ENCODE measurements around the gene MOB2. TPM values are rescaled to one million over a fixed set of nuclear protein-coding genes. Genes with fewer than 3 reads are reported as not detected.

Gene MOB2
- polyA plus RNA-seq (ENCODE audit: insufficient read length in 4 of 4), result 10 to 100 TPM; 30.3 to 34.8 (median 33.6) TPM

DNA sequence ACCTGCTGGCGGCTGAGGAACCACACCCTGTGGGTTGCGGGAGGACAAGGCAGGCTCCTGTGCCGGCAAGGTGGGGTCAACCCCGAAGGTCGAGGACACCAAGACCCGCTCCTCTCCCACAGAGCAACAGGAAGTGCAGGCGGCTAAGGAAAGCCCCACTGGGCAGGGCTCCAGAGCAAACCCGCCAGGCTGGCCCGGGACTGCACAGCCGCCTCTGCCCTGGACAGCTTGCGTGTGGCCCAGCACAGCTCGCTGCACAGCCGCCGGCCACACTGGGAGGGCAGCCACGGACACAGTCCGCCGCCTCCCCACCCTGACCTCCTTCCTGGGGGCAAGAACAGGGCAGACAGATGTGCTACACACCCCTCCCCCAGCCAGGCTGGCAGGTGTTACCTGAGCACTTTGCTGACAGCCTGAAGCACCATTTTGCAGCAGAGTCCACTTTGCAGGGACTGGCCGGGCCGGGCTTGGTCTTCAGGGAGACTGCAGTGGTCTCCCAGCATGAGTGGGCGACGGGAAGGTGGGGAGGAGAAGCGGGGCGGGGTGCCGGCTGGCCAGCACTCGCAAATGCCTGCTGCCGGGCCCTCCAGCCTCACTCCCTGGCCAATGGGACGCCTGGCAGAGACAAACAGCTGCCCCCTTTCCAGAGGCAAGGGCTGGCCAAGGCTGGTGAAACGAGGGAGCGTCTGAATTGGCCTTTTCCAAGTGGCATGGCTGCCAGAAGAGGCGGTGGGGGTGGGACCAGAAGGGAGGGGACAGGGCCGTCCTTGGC lies at the start of gene MOB2:
TSS of gene MOB2 (minus strand) at position 726 of the 772 bp plus-strand sequence. CDS start at position 503, 223 bp downstream.
- DNase-seq (ENCODE audit: low read depth in 4 of 4, low spot score in 2 of 4), result no peak

DNA sequence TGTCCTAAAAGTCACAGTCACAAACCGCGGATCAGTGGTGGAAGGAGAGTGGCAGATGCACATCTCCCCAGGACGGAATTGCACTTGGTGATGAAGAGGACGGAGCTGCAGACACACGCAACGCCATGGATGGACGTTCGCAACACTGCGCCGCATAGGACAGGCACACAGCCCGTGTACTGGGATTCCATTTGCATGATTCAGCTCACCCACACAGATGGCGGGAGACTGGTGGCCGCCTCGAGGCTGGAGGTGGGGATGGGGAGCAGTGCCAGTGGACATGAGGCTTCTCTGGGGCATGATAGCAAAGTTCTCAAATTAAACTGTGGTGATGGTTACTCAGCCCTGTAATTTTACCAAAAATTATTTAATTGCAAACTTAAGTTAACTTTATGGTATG lies 48.1 kb upstream of the MOB2 start:
- no peak for DNase-seq (ENCODE audit: low read depth in 4 of 4, low spot score in 2 of 4)

GRCh38 chr11:1534171-1534570 lies 47.6 kb upstream of the MOB2 start:
- no peak for DNase-seq (ENCODE audit: low read depth in 4 of 4, low spot score in 2 of 4)

DNA sequence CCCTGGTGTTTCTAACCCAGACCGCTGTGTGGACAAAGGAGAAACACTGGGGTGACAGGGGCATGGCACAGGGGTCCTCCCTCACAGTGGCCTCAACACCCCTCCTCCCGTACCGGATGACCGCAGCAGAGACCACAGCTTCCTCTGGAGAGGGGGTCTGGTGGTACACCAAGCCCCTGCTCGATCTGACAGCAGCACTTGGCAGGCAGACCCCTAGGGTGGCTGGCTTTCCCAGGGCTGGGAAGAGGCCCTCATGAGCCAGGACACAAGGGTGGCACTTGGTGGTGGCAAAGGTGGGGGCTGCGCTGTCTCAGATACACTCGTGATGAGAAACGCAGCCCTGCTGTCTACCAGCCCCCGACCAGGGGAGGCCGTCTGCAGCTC lies 46.8 kb upstream of the MOB2 start:
- no peak for DNase-seq (ENCODE audit: low read depth in 4 of 4, low spot score in 2 of 4)

DNA sequence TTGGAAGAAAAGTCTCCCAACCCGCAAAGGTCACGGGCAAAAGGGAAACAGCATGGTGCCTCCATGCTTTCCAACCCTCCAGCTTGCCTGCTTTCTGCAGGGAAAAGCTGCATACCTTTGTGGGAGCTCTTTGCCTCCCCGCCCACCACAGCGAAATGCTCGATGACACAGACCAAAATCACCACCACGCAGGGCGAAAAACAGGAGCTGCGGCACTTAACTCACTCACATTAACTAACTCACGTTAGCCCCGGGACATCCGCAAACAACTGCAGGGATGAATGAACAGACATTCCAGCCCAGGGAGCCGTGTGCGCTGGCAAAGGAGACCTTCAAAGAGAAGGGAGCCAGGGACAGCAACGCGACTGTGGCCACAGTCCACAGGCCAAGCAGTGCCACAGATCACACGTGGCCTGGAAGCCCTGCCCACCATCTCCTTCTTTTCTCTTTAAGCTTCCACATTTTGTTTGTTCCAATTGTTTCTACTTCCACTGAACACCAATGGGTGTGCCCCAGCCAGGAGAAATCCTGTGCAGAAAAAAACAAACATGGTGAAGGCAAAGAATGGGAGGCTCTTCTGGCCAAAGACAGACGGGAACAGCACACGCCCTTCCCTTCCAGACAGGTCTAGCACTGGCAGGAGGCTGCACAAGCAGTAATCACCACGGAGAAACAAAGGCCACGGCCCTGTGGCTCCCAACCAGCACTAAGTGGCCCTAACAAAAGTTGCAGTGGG lies 46.2 kb upstream of the MOB2 start:
- DNase-seq (ENCODE audit: low read depth in 4 of 4, low spot score in 2 of 4), result no peak

GRCh38 chr11:1532014-1532586 lies 45.5 kb upstream of the MOB2 start:
- DNase-seq (ENCODE audit: low read depth in 4 of 4, low spot score in 2 of 4), result no peak

- DNase-seq (ENCODE audit: low read depth in 4 of 4, low spot score in 2 of 4), result no peak
These were observed 45.0 kb upstream of the MOB2 start for GRCh38 chr11:1531449-1532013.

DNA sequence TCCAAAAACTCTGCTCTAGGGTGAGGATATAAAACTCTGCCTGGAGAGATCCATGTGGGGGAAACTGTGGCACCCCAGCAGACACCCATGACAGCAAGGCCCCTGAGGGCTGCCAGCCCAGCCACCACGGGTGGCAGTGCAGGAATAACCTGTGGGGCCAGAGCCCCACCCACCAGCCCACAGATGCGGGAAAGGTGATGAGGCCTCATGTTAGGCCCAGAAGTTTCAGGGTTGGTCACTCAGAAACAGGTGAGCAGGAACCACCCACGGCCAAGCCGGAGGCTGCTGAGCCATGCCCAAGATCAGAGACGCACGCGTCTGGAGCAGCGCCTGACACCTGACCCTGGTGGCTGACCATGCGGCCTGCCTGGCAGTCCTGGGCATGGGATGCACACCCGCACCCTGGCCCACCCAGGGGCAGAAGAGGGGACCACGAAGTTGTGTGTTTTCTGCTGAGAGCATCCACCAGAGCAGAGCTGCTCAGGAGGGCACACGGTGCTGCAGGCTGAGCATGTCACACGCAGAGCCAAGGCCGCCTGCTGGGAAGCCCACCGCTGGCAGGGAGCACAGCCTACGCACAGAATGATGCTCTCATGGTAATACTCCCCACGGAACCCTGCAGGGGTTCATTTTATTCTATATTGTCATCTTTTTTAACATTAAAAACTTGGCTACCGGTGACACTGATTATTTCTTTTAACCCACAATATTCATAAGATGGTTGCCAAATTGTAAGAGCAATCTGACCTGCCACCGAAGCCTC lies 44.3 kb upstream of the MOB2 start:
- no peak for DNase-seq (ENCODE audit: low read depth in 4 of 4, low spot score in 2 of 4)

DNA sequence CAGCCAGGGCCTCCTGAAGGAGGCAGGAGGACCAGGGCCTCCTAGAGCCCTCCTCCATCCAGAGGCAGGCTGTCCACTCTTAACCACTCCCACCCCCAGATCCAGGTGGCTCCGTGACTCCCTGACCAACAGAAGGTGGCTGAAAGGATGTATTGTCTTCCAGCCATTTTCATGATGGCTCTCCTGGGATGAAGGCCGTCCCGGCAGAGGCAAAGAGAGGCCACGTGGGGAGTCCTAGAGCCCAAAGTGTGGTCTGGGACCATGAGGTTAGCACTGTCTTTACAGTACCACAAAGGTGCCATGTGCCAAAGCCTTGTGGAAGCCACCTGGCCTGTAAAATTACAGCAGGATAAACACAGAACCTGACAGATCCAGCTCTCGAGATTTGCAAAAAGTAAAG lies 43.2 kb upstream of the MOB2 start:
- DNase-seq (ENCODE audit: low read depth in 4 of 4, low spot score in 2 of 4), result no peak

DNA sequence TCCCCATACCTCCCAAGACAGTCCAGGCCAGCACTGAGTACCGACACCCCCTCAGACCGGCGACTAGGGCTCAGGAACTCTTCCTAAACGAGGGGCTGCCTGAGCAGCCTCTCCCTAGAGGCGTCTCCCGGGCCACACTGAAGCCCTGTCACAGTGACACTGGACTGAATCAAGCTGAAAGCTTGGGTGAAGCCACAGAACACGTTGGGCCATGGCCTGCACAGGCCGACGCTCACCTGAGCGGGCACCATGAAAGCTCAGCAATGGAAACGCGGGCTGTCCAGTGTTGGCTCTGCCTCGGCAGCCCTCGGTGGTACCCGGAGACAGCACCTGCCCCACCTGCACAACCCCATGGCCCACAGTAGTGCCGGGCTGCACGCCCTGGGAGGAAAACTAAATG lies 42.7 kb upstream of the MOB2 start:
- no peak for DNase-seq (ENCODE audit: low read depth in 4 of 4, low spot score in 2 of 4)

- DNase-seq (ENCODE audit: low read depth in 4 of 4, low spot score in 2 of 4), result no peak
These were observed 42.1 kb upstream of the MOB2 start for GRCh38 chr11:1528710-1529109.

DNA sequence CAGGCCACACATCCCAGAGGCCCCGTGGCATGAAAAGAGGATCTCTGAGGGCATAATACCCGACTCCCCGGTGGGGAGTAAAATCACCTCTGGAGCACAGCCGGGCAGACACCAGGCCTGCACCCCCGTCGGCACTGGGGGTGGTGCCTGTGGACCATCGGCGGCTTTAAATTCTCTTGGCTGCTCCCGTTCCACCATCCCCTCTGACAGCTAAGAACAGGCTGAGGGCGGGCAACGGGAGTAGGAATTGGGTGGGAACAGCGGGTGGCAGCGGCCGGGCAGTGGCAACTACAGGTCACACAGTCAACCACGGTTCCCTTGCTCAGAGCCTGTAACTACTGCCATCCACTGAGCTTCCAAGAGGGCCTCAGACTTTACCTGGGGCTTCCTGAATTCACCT lies 40.2 kb upstream of the MOB2 start:
- no peak for DNase-seq (ENCODE audit: low read depth in 4 of 4, low spot score in 2 of 4)

GRCh38 chr11:1523779-1524178 lies 37.2 kb upstream of the MOB2 start:
- no peak for DNase-seq (ENCODE audit: low read depth in 4 of 4, low spot score in 2 of 4)

- no peak for DNase-seq (ENCODE audit: low read depth in 4 of 4, low spot score in 2 of 4)
These were observed 36.5 kb upstream of the MOB2 start for GRCh38 chr11:1523077-1523476.

- no peak for DNase-seq (ENCODE audit: low read depth in 4 of 4, low spot score in 2 of 4)
These were observed 35.5 kb upstream of the MOB2 start for GRCh38 chr11:1522081-1522424.

DNA sequence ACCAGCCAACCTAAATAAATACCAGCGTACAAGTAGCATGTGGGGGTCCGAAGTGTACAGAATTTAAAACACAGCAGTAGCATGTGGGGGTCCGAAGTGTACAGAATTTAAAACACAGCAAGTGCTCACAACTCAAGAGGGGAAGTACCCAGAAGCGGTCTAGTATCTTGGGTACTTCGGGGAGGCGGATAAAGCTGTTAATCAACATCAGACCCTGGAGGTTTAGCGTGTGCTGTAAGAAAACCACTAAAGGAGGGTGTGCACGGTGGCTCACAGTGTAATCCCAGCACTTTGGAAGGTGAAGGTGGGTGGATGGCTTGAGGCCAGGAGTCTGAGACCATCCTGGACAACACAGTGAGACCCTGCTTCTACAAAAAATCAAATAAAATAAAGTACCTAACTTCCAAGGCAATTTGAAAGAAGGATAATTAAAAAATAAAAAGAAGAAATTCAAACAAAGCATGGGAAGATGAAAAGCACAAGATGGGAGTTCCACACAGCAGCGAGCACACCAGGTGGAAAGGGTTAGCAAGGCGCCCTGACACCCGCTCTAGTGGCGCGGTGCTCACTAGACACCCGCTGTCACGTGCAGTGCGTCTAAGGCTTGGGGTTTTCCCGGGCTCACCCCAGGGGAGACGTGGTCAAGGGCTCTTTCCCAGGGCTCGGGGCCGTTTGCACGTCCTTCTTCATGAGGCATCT lies 35.0 kb upstream of the MOB2 start:
- no peak for DNase-seq (ENCODE audit: low read depth in 4 of 4, low spot score in 2 of 4)

DNA sequence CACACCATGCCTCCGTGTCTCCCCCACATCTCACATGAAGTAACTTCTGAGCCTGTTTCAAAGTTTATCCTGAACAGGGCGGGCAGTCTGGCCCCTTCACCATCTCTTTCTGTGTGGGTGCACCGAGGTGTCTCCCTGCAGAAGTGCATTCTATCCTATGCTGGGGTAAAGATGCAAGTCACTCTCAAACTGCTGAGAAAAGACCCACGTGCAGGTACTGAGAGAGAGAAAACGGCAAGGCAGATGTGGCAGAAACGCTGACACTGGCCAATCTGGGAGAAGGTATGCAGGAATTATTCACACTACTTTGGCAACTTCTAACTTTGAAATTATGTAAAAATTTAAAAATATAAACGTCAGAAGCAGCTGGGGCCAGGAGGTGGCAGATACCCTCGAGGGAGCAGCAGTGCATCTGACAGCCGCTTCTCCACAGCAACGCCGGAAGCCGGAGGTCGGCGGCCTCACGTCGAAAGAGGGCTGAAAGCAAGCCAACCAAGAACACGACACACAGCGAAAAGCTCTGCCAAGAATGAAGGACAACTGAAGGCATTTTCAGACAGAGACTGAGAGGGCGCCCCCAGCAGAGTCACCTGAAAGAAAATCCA lies 34.2 kb upstream of the MOB2 start:
- DNase-seq (ENCODE audit: low read depth in 4 of 4, low spot score in 2 of 4), result no peak

- no peak for DNase-seq (ENCODE audit: low read depth in 4 of 4, low spot score in 2 of 4)
These were observed 33.7 kb upstream of the MOB2 start for GRCh38 chr11:1520209-1520662.

Measured in left renal cortex interstitium (tissue), 4 donors.